Activated CD4-positive, CD25-positive, alpha-beta regulatory T cell treated with anti-CD3 and anti-CD28 coated beads, Interleukin-2, amount 50 U/mL, for 72 hours (primary cell): ENCODE results near the gene APBA3.

Experiments used
- DNase-seq: peaks from one replicate; pipeline ENCODE4 v3.0.0; 2021

Gene APBA3

GRCh38 chr19:3761382-3762129 is at the start of gene APBA3:
Gene APBA3 (minus strand): TSS chr19:3761692. CDS start chr19:3760264, 1,428 bp downstream.
- DNase-seq = peak; percentile 97

GRCh38 chr19:3810708-3811355 is 49.3 kb upstream of the APBA3 start:
- no peak for DNase-seq

GRCh38 chr19:3809881-3810707 is 48.6 kb upstream of the APBA3 start:
- DNase-seq = no peak

GRCh38 chr19:3808420-3809143 is 47.1 kb upstream of the APBA3 start:
- DNase-seq = no peak

GRCh38 chr19:3807574-3808354 is 46.3 kb upstream of the APBA3 start:
- DNase-seq = no peak

GRCh38 chr19:3807131-3807480 is 45.6 kb upstream of the APBA3 start:
- no peak for DNase-seq

- no peak for DNase-seq
These were observed 44.4 kb upstream of the APBA3 start for GRCh38 chr19:3805859-3806258.

GRCh38 chr19:3804429-3804828 is 42.9 kb upstream of the APBA3 start:
- no peak for DNase-seq

- no peak for DNase-seq
These were observed 42.5 kb upstream of the APBA3 start for GRCh38 chr19:3803986-3804385.

GRCh38 chr19:3803114-3803888 is 41.8 kb upstream of the APBA3 start:
- DNase-seq = no peak

- DNase-seq = peak; percentile 58
These were observed 40.1 kb upstream of the APBA3 start for GRCh38 chr19:3801412-3802096.

GRCh38 chr19:3800996-3801395 is 39.5 kb upstream of the APBA3 start:
- no peak for DNase-seq

- no peak for DNase-seq
These were observed 36.6 kb upstream of the APBA3 start for GRCh38 chr19:3798137-3798536.

- DNase-seq = no peak
These were observed 34.9 kb upstream of the APBA3 start for GRCh38 chr19:3796358-3796757.

GRCh38 chr19:3793799-3794198 is 32.3 kb upstream of the APBA3 start:
- no peak for DNase-seq

GRCh38 chr19:3792114-3792513 is 30.6 kb upstream of the APBA3 start:
- DNase-seq = no peak

- DNase-seq = no peak
These were observed 29.4 kb upstream of the APBA3 start for GRCh38 chr19:3790941-3791340.

- no peak for DNase-seq
These were observed 28.8 kb upstream of the APBA3 start for GRCh38 chr19:3790209-3790734.

GRCh38 chr19:3788996-3789778 is 27.7 kb upstream of the APBA3 start:
- DNase-seq = no peak
